Lung (tissue), 12 donors: ENCODE data around the gene CNST. TPM values are rescaled to one million over a fixed set of nuclear protein-coding genes. Genes with fewer than 3 reads are reported as not detected.

Experiments
- ATAC-seq: fragments of 200-7000 bp; cut with Tn5 transposase; one replicate; pipeline ENCODE4 v1.9.1; 2020; ENCODE audit warnings: moderate number of reproducible peaks; ENCODE audit not compliant: insufficient read depth, low FRiP score
- DNase-seq, 3 donors: peaks; one replicate each; pipeline ENCODE4 v3.0.0-alpha.2; 2013 to 2017
- H3K27ac ChIP-seq, 2 donors: one replicate each; pipeline ENCODE4 v1.5.1; 2013; ENCODE audit warnings: mild to moderate bottlenecking in 2 of 2, moderate library complexity in 2 of 2, control low read depth in 1 of 2, inconsistent platforms in 1 of 2, low read depth in 1 of 2, low read length in 1 of 2
- H3K27me3 ChIP-seq, 3 donors: one replicate each; pipeline ENCODE4 v1.5.1; 2013; ENCODE audit warnings: low read length in 2 of 3; ENCODE audit not compliant: control insufficient read depth in 3 of 3, insufficient read depth in 3 of 3
- H3K36me3 ChIP-seq, 4 donors: one replicate each; pipeline ENCODE4 v1.5.1; 2013; ENCODE audit warnings: low read length in 4 of 4, mild to moderate bottlenecking in 1 of 4, moderate library complexity in 1 of 4; ENCODE audit not compliant: control insufficient read depth in 4 of 4, insufficient read depth in 4 of 4
- H3K4me1 ChIP-seq, 5 donors: one replicate each; pipeline ENCODE4 v1.5.1; 2013; ENCODE audit warnings: low read length in 5 of 5, mild to moderate bottlenecking in 2 of 5, moderate library complexity in 1 of 5; ENCODE audit not compliant: control insufficient read depth in 5 of 5, insufficient read depth in 5 of 5
- H3K4me3 ChIP-seq: one replicate; pipeline ENCODE4 v1.5.1; 2013; ENCODE audit warnings: mild to moderate bottlenecking, control low read depth, moderate library complexity
- H3K9ac ChIP-seq, 2 donors: one replicate each; pipeline ENCODE4 v1.5.1; 2013; ENCODE audit warnings: low read length in 2 of 2, control low read depth in 1 of 2; ENCODE audit not compliant: insufficient read depth in 1 of 2
- H3K9me3 ChIP-seq, 4 donors: one replicate each; pipeline ENCODE4 v1.5.1; 2013; ENCODE audit warnings: low read length in 3 of 4, mild to moderate bottlenecking in 1 of 4, moderate library complexity in 1 of 4; ENCODE audit not compliant: control insufficient read depth in 4 of 4, insufficient read depth in 3 of 4
- CTCF ChIP-seq: IDR thresholded peaks from 2 replicates; pipeline ENCODE4 v1.5.1; 2012; ENCODE audit warnings: mild to moderate bottlenecking; ENCODE audit errors: control extremely low read depth, extremely low read depth
- WGBS, 2 donors: extraction: QIAGEN DNeasy Blood & Tissue Kit; methylation state at CpG; one replicate each; pipeline ENCODE4 v1.1.7; 2013; 5-methylcytosine and 5-hydroxymethylcytosine counted together
- polyA plus RNA-seq, 2 donors: library from polyadenylated mRNA; stranded (reverse); fragments of 200-250 nt; gene quantifications; one replicate each; pipeline ENCODE4 v1.2.1, GENCODE V29; 2013
- total RNA-seq, 2 donors: library from RNA; depleted of rRNA in 1 of 2; stranded (reverse); fragments of >200 nt in 1 of 2; gene quantifications; one replicate each; pipeline ENCODE4 v1.2.1, GENCODE V29; 2014 to 2021
- donor health status: control.
- donor health status: control.
- donor health status: Bipolar disorder and iron deficiency.
- donor health status: healthy.
- donor health status: DM: yes; HTN: yes; CAD: no.

The CNST gene
- total and polyA plus RNA-seq, 4 donors = 6.1 to 37.3 (median 17.2) TPM

GRCh38 chr1:246537887-246538286 is 28.4 kb upstream of the CNST start:
- ATAC-seq (no peak), DNase-seq (peak in 2 of 3 donors; percentile 7 to 19)
- Histone ChIP-seq H3K27ac (peak overlapping the region in 1 of 2 donors; percentile 41), H3K4me1 (peaks cover 0 to 5% (median 0%) of the 10 kb centered on the region in 5 donors), H3K27me3 (no peaks in the 10 kb centered on the region), H3K9me3 (no peaks in the 10 kb centered on the region), H3K4me3 (no peak overlapping the region), H3K9ac (no peak overlapping the region), H3K36me3 (peaks cover 4 to 8% (median 6%) of the 10 kb centered on the region in 4 donors)
- WGBS, 2 donors = 74 to 86% methylated on average over 3 of the region's 3 CpGs
- TF ChIP-seq CTCF = no peak

GRCh38 chr1:246540738-246541491 is 25.3 kb upstream of the CNST start:
- no peak for ATAC-seq
- peaks cover 16 to 20% (median 18%) of the 10 kb centered on the region in 4 donors for H3K36me3 ChIP-seq
- no peaks in the 10 kb centered on the region for H3K9me3 ChIP-seq
- no peak overlapping the region for H3K9ac ChIP-seq
- WGBS, 2 donors = 90 to 92% methylated on average over 7 of the region's 7 CpGs
- peaks cover 0 to 1% (median 0%) of the 10 kb centered on the region in 5 donors for H3K4me1 ChIP-seq
- no peak overlapping the region for H3K27ac ChIP-seq
- TF ChIP-seq CTCF = no peak
- H3K27me3 ChIP-seq = no peaks in the 10 kb centered on the region
- no peak overlapping the region for H3K4me3 ChIP-seq
- DNase-seq = no peak

GRCh38 chr1:246544001-246544400 is 22.3 kb upstream of the CNST start:
- no peak overlapping the region for H3K9ac ChIP-seq
- ATAC-seq (no peak), DNase-seq (no peak)
- H3K4me3 ChIP-seq = no peak overlapping the region
- H3K27me3 ChIP-seq = no peaks in the 10 kb centered on the region
- H3K9me3 ChIP-seq = no peaks in the 10 kb centered on the region
- peaks cover 16 to 22% (median 21%) of the 10 kb centered on the region in 4 donors for H3K36me3 ChIP-seq
- TF ChIP-seq CTCF = no peak
- H3K27ac ChIP-seq = no peak overlapping the region
- no peaks in the 10 kb centered on the region for H3K4me1 ChIP-seq
- whole genome bisulfite sequencing, 2 donors = 87 to 92% methylated on average over 1 of the region's 1 CpG
